ENCODE measurements around the gene NCBP3.

NCBP3 gene

GRCh38 chr17:3818786-3819185 is 27.3 kb downstream of the NCBP3 start:
- TF ChIP-seq CTCF (IDR thresholded peaks at IDR 0.05) (no peak), ZFX (IDR thresholded peaks at IDR 0.05; ENCODE audit: borderline replicate concordance) (no peak)
- H3K27ac ChIP-seq, result no peak overlapping the region

- no peak for TF ChIP-seq ZFX (IDR thresholded peaks at IDR 0.05; ENCODE audit: borderline replicate concordance)
- TF ChIP-seq CTCF (IDR thresholded peaks at IDR 0.05), result no peak
- H3K27ac ChIP-seq, result no peak overlapping the region
Measured at GRCh38 chr17:3817851-3818605, 28.0 kb downstream of the NCBP3 start.

- TF ChIP-seq CTCF (IDR thresholded peaks at IDR 0.05), result no peak
- no peak for TF ChIP-seq ZFX (IDR thresholded peaks at IDR 0.05; ENCODE audit: borderline replicate concordance)
- H3K27ac ChIP-seq, result no peak overlapping the region
Measured at GRCh38 chr17:3815925-3816324, 30.1 kb downstream of the NCBP3 start.

GRCh38 chr17:3815122-3815521 is 30.9 kb downstream of the NCBP3 start:
- TF ChIP-seq ZFX (IDR thresholded peaks at IDR 0.05; ENCODE audit: borderline replicate concordance), result no peak
- TF ChIP-seq CTCF (IDR thresholded peaks at IDR 0.05), result no peak
- no peak overlapping the region for H3K27ac ChIP-seq

DNA sequence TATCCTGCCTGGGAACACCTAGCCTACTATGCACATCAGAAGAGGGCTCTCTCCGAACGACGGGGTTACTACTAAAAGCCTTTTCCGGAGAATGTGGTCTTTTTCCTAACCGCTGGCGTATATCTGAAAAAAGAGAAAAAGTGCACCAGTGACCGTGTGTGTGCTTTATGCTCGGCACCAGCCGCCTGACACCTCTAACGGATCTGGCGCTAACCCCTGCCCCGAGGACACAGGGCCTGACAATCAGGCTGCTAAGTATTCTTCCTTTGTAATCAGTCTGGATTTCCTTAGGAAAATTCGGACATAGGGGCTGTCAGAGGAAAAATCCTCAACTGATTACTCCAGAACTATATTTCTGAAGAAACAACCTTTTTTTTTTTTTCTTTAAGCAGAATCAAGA is 31.7 kb downstream of the NCBP3 start:
- no peak for TF ChIP-seq ZFX (IDR thresholded peaks at IDR 0.05; ENCODE audit: borderline replicate concordance)
- TF ChIP-seq CTCF (IDR thresholded peaks at IDR 0.05), result no peak

DNA sequence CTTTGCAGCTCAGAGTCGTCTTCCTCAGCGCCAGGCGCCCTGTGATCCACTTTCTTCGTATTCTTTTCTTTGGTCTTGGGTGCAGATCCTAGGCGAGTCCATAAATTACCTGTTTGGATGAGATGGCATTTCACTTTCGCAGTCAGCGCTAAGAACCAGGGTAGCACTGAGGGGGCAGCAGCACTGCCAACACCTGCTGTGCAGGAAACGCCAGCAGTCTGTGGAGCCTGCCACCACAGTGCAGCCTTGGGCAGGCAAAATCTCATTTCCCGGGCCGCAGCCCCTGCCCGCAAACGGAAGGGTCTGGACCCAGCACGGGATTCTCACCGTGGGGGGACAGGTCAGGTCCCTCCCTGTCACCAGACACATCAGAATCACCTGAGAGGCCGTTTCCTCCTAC is 32.9 kb downstream of the NCBP3 start:
- no peak for TF ChIP-seq CTCF (IDR thresholded peaks at IDR 0.05)
- H3K27ac ChIP-seq, result no peak overlapping the region

More for the DNA sequence above, 31.7 kb downstream of the NCBP3 start:
- no peak overlapping the region for H3K27ac ChIP-seq

GRCh38 chr17:3812771-3813170 is 33.3 kb downstream of the NCBP3 start:
- no peak for TF ChIP-seq ZFX (IDR thresholded peaks at IDR 0.05; ENCODE audit: borderline replicate concordance)
- no peak overlapping the region for H3K27ac ChIP-seq

DNA sequence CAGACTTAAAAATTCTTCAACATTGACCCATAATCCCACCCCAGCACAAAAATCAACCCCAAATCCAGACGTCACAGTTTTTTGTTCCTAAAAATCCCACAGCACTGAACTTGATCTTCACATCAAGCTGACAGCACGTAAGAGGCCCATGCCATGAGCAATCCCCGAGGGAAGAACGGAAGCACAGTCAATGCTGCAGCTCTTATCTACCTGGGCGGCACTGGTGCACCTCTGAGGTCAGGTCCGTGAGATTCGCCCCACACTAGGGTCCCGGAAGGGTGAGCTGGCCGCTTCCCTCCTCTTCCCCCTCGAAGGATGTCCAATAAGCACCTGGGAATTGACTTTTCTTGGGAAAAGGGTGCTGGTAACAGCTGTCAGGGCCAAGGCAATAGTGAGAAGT is 33.8 kb downstream of the NCBP3 start:
- no peak overlapping the region for H3K27ac ChIP-seq
- TF ChIP-seq ZFX (IDR thresholded peaks at IDR 0.05; ENCODE audit: borderline replicate concordance) (no peak), CTCF (IDR thresholded peaks at IDR 0.05) (no peak)

Measured in 22Rv1 (cell line).